ENCODE data around the gene RFC4.

- TF ChIP-seq POLR2AphosphoS5 (IDR thresholded peaks at IDR 0.05; ENCODE audit: borderline replicate concordance, low read depth, low read length) (no peak), EZH2 (IDR thresholded peaks at IDR 0.05) (no peak)
These were observed 19.1 kb upstream of the RFC4 start for GRCh38 chr3:186825294-186825821.
